Heart left ventricle (tissue), 16 donors: Measurements from ENCODE around the gene CCDC92B. TPM values are rescaled to one million over a fixed set of nuclear protein-coding genes. Genes with fewer than 3 reads are reported as not detected.

Experiments
- ATAC-seq, 4 donors: fragments of 200-7000 bp; cut with Tn5 transposase; one replicate each; pipeline ENCODE4 v1.9.1; 2020 to 2022; ENCODE audit warnings: moderate library complexity in 4 of 4, mild to moderate bottlenecking in 3 of 4, moderate number of reproducible peaks in 1 of 4
- DNase-seq, 5 donors: peaks; one replicate each; pipeline ENCODE4 v3.0.0-alpha.2; 2020
- H3K27ac ChIP-seq, 12 donors: fragments of 200-600 bp; sonication (generic) in 4 of 12; one replicate each; pipeline versions ENCODE4 v1.5.0 to v1.8.0; 2016 to 2022; ENCODE audit warnings: mild to moderate bottlenecking in 2 of 12
- H3K27me3 ChIP-seq, 9 donors: fragments of 200-600 bp; sonication (generic) in 2 of 9; one replicate each; pipeline versions ENCODE4 v1.5.1 to v1.8.0; 2016 to 2022; ENCODE audit warnings: mild to moderate bottlenecking in 3 of 9
- H3K36me3 ChIP-seq, 9 donors: fragments of 200-600 bp; sonication (generic) in 2 of 9; one replicate each; pipeline versions ENCODE4 v1.5.0 to v1.8.0; 2018 to 2022; ENCODE audit warnings: mild to moderate bottlenecking in 2 of 9
- H3K4me1 ChIP-seq, 12 donors: fragments of 200-600 bp; sonication (generic) in 4 of 12; one replicate each; pipeline versions ENCODE4 v1.5.0 to v1.8.0; 2016 to 2022; ENCODE audit warnings: mild to moderate bottlenecking in 3 of 12
- H3K4me3 ChIP-seq, 12 donors: fragments of 200-600 bp; sonication (generic) in 4 of 12; one replicate each; pipeline versions ENCODE4 v1.5.0 to v1.8.0; 2017 to 2022; ENCODE audit warnings: mild to moderate bottlenecking in 9 of 12, moderate library complexity in 4 of 12
- H3K9me3 ChIP-seq, 12 donors: fragments of 200-600 bp; sonication (generic) in 4 of 12; one replicate each; pipeline versions ENCODE4 v1.5.0 to v1.8.0; 2016 to 2022; ENCODE audit warnings: mild to moderate bottlenecking in 1 of 12
- POLR2A ChIP-seq, 2 donors: fragments of 450-650 bp; IDR thresholded peaks; one replicate each; pipeline ENCODE4 v1.6.1; 2017; ENCODE audit warnings: antibody characterized with exemption in 2 of 2, mild to moderate bottlenecking in 2 of 2, moderate library complexity in 2 of 2
- WGBS, 4 donors: extraction: QIAGEN DNeasy Blood & Tissue Kit in 2 of 4; methylation state at CpG; one replicate each; pipeline versions ENCODE4 v1.1.5 to v1.1.7; 2013 to 2018; 5-methylcytosine and 5-hydroxymethylcytosine counted together
- intact Hi-C, 10 donors: fragments of 100-400 bp; cut with DNase I; formaldehyde crosslinking; loops; one replicate each; pipeline versions ENCODE4 v1.11.1 to v1.14.2; 2022
- polyA plus RNA-seq, 2 donors: library from polyadenylated mRNA; stranded (reverse); fragments of 200-250 nt; gene quantifications; one replicate each; pipeline ENCODE4 v1.2.3, GENCODE V29; 2013
- total RNA-seq, 9 donors: library from RNA; depleted of rRNA in 2 of 9; stranded (reverse); fragments of >200 nt in 2 of 9; fragmentation: NEBNext Ultra II Directional in 3 of 9; extraction: Animal tissue kit (Norgen Biotek cat#: 25700) in 3 of 9; gene quantifications; one replicate each; pipeline versions ENCODE4 v1.1.0 to v1.2.4, GENCODE V29; 2016 to 2023
- TF ChIP-seq, protein P1 (sequence below), 12 donors: fragments of 200-600 bp; sonication (generic) in 4 of 12; IDR thresholded peaks; one replicate each; pipeline versions ENCODE4 v1.5.0 to v1.8.0; 2018 to 2022; ENCODE audit warnings: antibody characterized with exemption in 12 of 12, mild to moderate bottlenecking in 5 of 12
- donor health status: ischemic (EF 13 %, LVEDD 7.1; RV severe dilation, severe dysfunction).
- donor health status: healthy with polysubstance abuse.
- donor health status: DM: no; HTN: yes; CAD: no.
- donor health status: DM: no; HTN: no; CAD: no.
- donor health status: ischemic (EF 25% LVEDD 6.9; RV normal size, moderate dysfunction).
- donor health status: ischemic (EF 25% LVEDD 5.7; RV mildly dilated, moderate dysfunction).
- donor health status: healthy.
- donor health status: DM: yes; HTN: yes; CAD: no.
- donor health status: ischemic (EF 35%, LVEDD 5.7; RV mildly dilated, moderate dysfunction).
- donor health status: nonischemic (EF 11% LVEDD 7.7; RV severe dilation, severe dysfunction).
- donor health status: DM: yes; HTN: yes; CAD: no.
- donor health status: PGD.
- donor health status: ischemic (EF 29% LVEDD 5.4; RV normal size, mild dysfunction).
- donor health status: nonischemic (EF 23%, LVEDD 6.1; RV moderate dilation, normal function).

Gene CCDC92B
- total and polyA plus RNA-seq, 11 donors, result 0.03 to 0.44 (median 0.18) TPM; not detected in 3

DNA sequence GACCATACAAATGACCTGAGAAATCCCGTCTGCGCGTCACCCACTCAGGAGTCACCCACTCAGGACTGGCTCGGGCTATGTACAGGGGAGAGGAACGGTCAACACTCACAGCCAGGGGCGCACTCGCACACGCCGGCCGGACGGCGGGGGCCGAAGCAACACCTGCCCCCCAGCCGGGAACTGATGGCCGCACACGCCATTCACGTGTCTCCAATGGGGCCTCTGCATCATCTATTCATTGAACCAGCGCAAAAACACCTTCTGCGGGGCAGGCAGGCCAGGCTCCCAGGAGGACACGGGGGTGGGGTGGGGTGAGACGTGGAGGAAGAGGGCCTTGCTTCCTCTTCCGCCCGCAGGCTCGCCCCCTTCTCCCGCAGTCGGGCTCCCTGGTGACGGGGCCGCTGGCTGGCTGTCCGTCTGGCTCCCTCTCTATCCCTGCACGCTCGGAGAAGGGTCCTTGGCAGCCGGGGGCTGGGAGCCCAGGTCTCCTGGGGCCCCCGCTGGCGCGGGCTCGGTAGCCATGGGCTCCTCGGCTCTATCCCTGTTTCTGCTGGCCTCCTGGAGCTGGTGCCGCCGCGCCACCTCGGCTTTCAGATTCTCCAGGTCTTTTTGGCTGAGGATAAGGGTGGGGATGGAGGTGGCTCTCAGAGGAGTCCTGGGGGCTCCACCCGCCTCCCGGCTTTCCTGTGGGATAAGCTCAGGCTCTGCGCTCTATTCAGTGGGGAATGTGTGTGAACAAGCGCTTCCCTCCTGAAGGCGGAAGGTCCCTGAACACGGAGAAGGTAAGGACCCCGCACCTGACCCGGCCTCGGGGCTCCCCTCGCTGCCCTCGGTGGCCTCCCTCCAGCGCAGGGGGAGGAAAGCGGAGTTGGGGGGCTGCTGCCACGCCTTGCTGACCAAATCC lies 59.0 kb downstream of the CCDC92B start:
- peak overlapping the region in 2 of 12 donors; percentile 13 to 64 for H3K27ac ChIP-seq
- H3K9me3 ChIP-seq, result no peaks in the 10 kb centered on the region
- DNase-seq, result peak in 3 of 5 donors; percentile 9 to 29 (median 28)
- ATAC-seq, result no peak
- intact Hi-C loops, result loop anchor here in 1 of 10 donors (10.0 kb wide), 1 partner anchor 176 kb away; the partner anchor contains the start of gene METTL16
- 52 to 78% (median 73%) methylated on average over 29 to 55 of the region's 55 CpGs for WGBS, 4 donors
- TF ChIP-seq, protein P1, sequence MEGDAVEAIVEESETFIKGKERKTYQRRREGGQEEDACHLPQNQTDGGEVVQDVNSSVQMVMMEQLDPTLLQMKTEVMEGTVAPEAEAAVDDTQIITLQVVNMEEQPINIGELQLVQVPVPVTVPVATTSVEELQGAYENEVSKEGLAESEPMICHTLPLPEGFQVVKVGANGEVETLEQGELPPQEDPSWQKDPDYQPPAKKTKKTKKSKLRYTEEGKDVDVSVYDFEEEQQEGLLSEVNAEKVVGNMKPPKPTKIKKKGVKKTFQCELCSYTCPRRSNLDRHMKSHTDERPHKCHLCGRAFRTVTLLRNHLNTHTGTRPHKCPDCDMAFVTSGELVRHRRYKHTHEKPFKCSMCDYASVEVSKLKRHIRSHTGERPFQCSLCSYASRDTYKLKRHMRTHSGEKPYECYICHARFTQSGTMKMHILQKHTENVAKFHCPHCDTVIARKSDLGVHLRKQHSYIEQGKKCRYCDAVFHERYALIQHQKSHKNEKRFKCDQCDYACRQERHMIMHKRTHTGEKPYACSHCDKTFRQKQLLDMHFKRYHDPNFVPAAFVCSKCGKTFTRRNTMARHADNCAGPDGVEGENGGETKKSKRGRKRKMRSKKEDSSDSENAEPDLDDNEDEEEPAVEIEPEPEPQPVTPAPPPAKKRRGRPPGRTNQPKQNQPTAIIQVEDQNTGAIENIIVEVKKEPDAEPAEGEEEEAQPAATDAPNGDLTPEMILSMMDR (IDR thresholded peaks at IDR 0.05), result peak in 1 of 12 donors; percentile 4
- TF ChIP-seq POLR2A (IDR thresholded peaks at IDR 0.05), result no peak
- no peaks in the 10 kb centered on the region for H3K27me3 ChIP-seq
- H3K4me3 ChIP-seq, result peak overlapping the region in 8 of 12 donors; percentile 5 to 45 (median 25)
- peaks cover 0 to 58% (median 52%) of the 10 kb centered on the region in 9 donors for H3K36me3 ChIP-seq
- H3K4me1 ChIP-seq, result peaks cover 0 to 52% (median 24%) of the 10 kb centered on the region in 12 donors

- H3K4me1 ChIP-seq, result peaks cover 0 to 52% (median 24%) of the 10 kb centered on the region in 12 donors
- H3K9me3 ChIP-seq, result no peaks in the 10 kb centered on the region
- WGBS, 4 donors, result 53 to 70% (median 66%) methylated on average over 10 to 40 of the region's 40 CpGs
- peaks cover 0 to 56% (median 46%) of the 10 kb centered on the region in 9 donors for H3K36me3 ChIP-seq
- peak overlapping the region in 7 of 12 donors; percentile 5 to 45 (median 25) for H3K4me3 ChIP-seq
- ATAC-seq (peak in 1 of 4 donors; percentile 2), DNase-seq (peak in 4 of 5 donors; percentile 9 to 59 (median 30))
- H3K27ac ChIP-seq, result peak overlapping the region in 2 of 12 donors; percentile 6 to 64
- H3K27me3 ChIP-seq, result no peaks in the 10 kb centered on the region
- TF ChIP-seq, protein P1 (IDR thresholded peaks at IDR 0.05), result no peak
- no peak for TF ChIP-seq POLR2A (IDR thresholded peaks at IDR 0.05)
- intact Hi-C loops, result loop anchor here in 4 of 10 donors (10.0 kb wide), 4 partner anchors 95 to 305 kb away; partner anchors contain the start of genes METTL16 (in 4 of the 4) and PAFAH1B1 (in 1 of the 4)
These were observed 59.9 kb downstream of the CCDC92B start for GRCh38 chr17:2689411-2690164.

DNA sequence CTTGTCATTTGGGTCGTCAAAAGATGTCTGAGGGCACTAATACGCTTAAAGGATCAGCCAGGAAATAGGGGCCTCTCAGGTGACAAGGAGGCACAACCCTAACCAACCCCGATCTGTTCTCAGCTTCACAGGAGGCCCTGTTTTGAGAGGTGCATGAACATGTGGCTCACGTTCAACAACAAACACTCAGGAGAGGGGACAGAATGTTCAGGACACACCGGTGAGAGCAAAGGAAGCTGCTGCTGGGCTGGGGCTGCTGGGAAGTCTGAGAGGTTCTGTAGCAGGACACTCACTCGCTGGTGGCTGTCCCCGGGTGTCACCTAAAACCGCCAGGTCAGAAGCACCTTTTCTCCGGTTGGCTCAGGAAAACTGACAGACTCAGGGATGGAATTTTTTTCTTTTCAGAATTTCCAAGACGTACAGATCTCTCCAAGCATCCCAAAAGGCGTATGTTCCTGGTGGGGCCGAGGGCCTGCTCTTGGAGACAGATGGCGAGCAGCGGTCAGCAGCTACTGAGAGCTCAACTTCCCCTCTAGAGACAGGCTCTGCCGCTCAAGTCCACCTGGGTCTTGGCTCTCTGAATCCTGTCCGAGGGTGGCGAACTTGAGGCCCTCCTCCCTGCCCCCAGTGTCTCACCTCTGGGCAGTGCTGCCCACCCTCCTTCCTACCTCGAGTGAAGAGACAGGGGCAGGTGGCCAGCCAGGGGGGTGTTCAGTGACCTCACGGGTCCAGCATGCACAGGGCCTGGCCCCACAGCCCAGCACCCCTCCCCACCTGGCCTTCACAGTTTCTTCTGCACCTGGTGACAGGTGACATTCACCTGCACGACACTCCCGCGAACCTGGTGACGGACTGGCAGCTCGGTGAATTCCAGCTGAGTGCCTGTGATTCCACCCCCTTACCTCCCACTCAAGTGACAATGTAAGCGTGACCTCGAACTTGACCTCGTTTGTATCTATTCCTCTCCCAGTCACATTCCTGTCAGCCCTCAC lies 60.8 kb downstream of the CCDC92B start:
- Histone ChIP-seq H3K4me1 (peaks cover 0 to 52% (median 24%) of the 10 kb centered on the region in 12 donors), H3K27me3 (no peaks in the 10 kb centered on the region), H3K36me3 (peaks cover 0 to 56% (median 46%) of the 10 kb centered on the region in 9 donors), H3K9me3 (no peaks in the 10 kb centered on the region), H3K27ac (peak overlapping the region in 10 of 12 donors; percentile 5 to 81 (median 28)), H3K4me3 (no peak overlapping the region)
- DNase-seq, result peak in 3 of 5 donors; percentile 16 to 64 (median 33)
- ATAC-seq, result peak; percentile 19 to 42 (median 24)
- WGBS, 4 donors, result 50 to 62% (median 56%) methylated on average over 25 to 27 of the region's 27 CpGs
- TF ChIP-seq, protein P1 (IDR thresholded peaks at IDR 0.05), result no peak
- no peak for TF ChIP-seq POLR2A (IDR thresholded peaks at IDR 0.05)
- intact Hi-C loops, result loop anchor here in 4 of 10 donors (10.0 kb wide), 4 partner anchors 94 to 304 kb away; partner anchors contain the start of genes METTL16 (in 3 of the 4) and PAFAH1B1 (in 1 of the 4)
